Nephron progenitor cell (in vitro differentiated cells): ENCODE data around the gene SFXN5.
A peak's percentile ranks its signal among the peaks of the same experiment; 100 is the strongest.

Source experiments
- DNase-seq: peaks from one replicate; pipeline ENCODE4 v3.0.0; 2021
- H3K27ac Mint-ChIP-seq: 2 replicates; pipeline ENCODE4 v1.8.0; 2021; ENCODE audit warnings: mild to moderate bottlenecking, moderate library complexity, mixed read lengths
- H3K27me3 Mint-ChIP-seq: 2 replicates; pipeline ENCODE4 v1.8.0; 2021; ENCODE audit warnings: mild to moderate bottlenecking, low read depth, mixed read lengths; ENCODE audit not compliant: poor library complexity
- H3K36me3 Mint-ChIP-seq: 2 replicates; pipeline ENCODE4 v1.8.0; 2021; ENCODE audit warnings: low read depth, mixed read lengths
- H3K4me1 Mint-ChIP-seq: 2 replicates; pipeline ENCODE4 v1.8.0; 2021; ENCODE audit warnings: mixed read lengths
- H3K4me3 Mint-ChIP-seq: 2 replicates; pipeline ENCODE4 v1.8.0; 2021; ENCODE audit warnings: mild to moderate bottlenecking, moderate library complexity, mixed read lengths
- H3K9me3 Mint-ChIP-seq: 2 replicates; pipeline ENCODE4 v1.8.0; 2021; ENCODE audit warnings: mild to moderate bottlenecking, moderate library complexity, mixed read lengths
- CTCF ChIP-seq: fragments of 200-600 bp; sonication (generic); IDR thresholded peaks from 2 replicates; pipeline ENCODE4 v1.5.0; 2021; ENCODE audit warnings: antibody characterized with exemption

The SFXN5 gene

GRCh38 chr2:72925328-72925943 is 146.1 kb downstream of the SFXN5 start:
- peak; percentile 33 for DNase-seq
- H3K4me3 Mint-ChIP-seq, result no peak overlapping the region

DNA sequence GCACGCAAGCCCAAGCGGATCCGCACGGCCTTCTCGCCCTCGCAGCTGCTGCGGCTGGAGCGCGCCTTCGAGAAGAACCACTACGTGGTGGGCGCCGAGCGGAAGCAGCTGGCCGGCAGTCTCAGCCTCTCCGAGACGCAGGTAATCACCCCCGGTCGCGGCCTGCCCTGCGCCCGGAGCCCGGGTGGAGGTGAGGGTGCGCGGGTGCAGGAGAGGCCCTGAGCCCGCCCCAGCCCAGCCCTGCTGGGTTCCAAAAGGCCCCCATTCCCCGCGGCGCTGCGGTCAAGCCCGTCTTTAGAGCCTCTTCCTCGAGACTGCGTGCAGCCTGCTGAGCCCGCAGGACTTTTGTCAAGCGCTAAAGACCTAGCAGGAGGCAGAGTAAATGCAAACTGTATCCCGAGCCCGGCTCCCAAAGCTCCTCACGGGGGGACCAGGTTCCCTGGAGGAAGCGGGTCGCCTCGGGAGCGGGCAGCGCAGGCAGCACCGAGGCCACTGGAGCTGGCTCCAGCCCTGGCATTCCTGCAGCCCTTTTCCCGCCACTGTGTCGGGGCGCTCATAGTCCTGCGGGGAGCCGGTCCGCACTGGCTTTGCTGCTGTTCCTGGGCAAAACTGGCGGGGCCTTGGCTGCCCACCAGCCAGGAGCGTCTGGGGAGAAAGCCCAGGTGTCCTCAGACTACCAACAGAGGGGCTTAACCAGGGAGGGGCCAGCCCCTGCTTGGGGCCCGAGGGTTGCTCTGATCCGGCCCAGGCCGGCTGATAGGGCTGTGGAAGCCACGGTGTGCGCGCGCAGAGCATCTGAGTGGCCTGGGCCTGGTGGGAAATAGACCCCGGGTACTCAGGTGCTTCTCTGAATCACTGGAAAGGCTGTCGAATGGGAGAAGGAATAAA is 146.9 kb downstream of the SFXN5 start:
- Mint-ChIP-seq H3K4me3 (no peak overlapping the region), H3K27ac (no peak overlapping the region)
- DNase-seq, result peak; percentile 51

More at GRCh38 chr2:72925328-72925943, 146.1 kb downstream of the SFXN5 start:
- H3K27me3 Mint-ChIP-seq, result no peaks in the 10 kb centered on the region
- peaks cover 5% of the 10 kb centered on the region for H3K9me3 Mint-ChIP-seq
- no peaks in the 10 kb centered on the region for H3K36me3 Mint-ChIP-seq
- no peak for TF ChIP-seq CTCF
- H3K27ac Mint-ChIP-seq, result no peak overlapping the region
- H3K4me1 Mint-ChIP-seq, result peaks cover 4% of the 10 kb centered on the region

GRCh38 chr2:72923833-72924352 is 147.6 kb downstream of the SFXN5 start:
- H3K27me3 Mint-ChIP-seq, result no peaks in the 10 kb centered on the region
- no peak for TF ChIP-seq CTCF
- H3K9me3 Mint-ChIP-seq, result peaks cover 8% of the 10 kb centered on the region
- peak overlapping the region; percentile 42 for H3K4me3 Mint-ChIP-seq
- no peak for DNase-seq
- peaks cover 8% of the 10 kb centered on the region for H3K4me1 Mint-ChIP-seq
- H3K36me3 Mint-ChIP-seq, result no peaks in the 10 kb centered on the region
- H3K27ac Mint-ChIP-seq, result no peak overlapping the region

More for the DNA sequence above, 146.9 kb downstream of the SFXN5 start:
- H3K9me3 Mint-ChIP-seq, result peaks cover 5% of the 10 kb centered on the region
- no peak for TF ChIP-seq CTCF
- H3K4me1 Mint-ChIP-seq, result peaks cover 4% of the 10 kb centered on the region
- no peaks in the 10 kb centered on the region for H3K27me3 Mint-ChIP-seq
- no peaks in the 10 kb centered on the region for H3K36me3 Mint-ChIP-seq

GRCh38 chr2:72921853-72922252 is 149.7 kb downstream of the SFXN5 start:
- Mint-ChIP-seq H3K27me3 (peaks cover 4% of the 10 kb centered on the region), H3K27ac (no peak overlapping the region), H3K4me3 (no peak overlapping the region), H3K36me3 (no peaks in the 10 kb centered on the region), H3K9me3 (peaks cover 8% of the 10 kb centered on the region), H3K4me1 (peaks cover 15% of the 10 kb centered on the region)
- DNase-seq, result no peak
- no peak for TF ChIP-seq CTCF

- TF ChIP-seq CTCF, result no peak
- no peak for DNase-seq
Observed at GRCh38 chr2:72921088-72921851, 150.2 kb downstream of the SFXN5 start.

More at GRCh38 chr2:72921088-72921851, 150.2 kb downstream of the SFXN5 start:
- peaks cover 17% of the 10 kb centered on the region for H3K4me1 Mint-ChIP-seq
- peaks cover 10% of the 10 kb centered on the region for H3K27me3 Mint-ChIP-seq
- H3K4me3 Mint-ChIP-seq, result no peak overlapping the region
- H3K27ac Mint-ChIP-seq, result no peak overlapping the region
- H3K9me3 Mint-ChIP-seq, result peaks cover 8% of the 10 kb centered on the region
- no peaks in the 10 kb centered on the region for H3K36me3 Mint-ChIP-seq
